HG03066 (cell line): ENCODE data around the gene HFM1.

Source experiments
- ATAC-seq: cut with Tn5 transposase; IDR thresholded peaks from one replicate; pipeline ENCODE4 v1.9.1; 2021; ENCODE audit warnings: low read depth; ENCODE audit not compliant: unreplicated experiment

The HFM1 gene

GRCh38 chr1:91278754-91279153 lies 125.9 kb downstream of the HFM1 start:
- ATAC-seq = no peak

GRCh38 chr1:91273875-91274274 lies 130.8 kb downstream of the HFM1 start:
- no peak for ATAC-seq

GRCh38 chr1:91261655-91262054 lies 143.0 kb downstream of the HFM1 start:
- no peak for ATAC-seq

GRCh38 chr1:91245435-91245834 lies 159.2 kb downstream of the HFM1 start:
- ATAC-seq = no peak

GRCh38 chr1:91244737-91245136 lies 159.9 kb downstream of the HFM1 start:
- no peak for ATAC-seq

- ATAC-seq = no peak
Observed at GRCh38 chr1:91243171-91243570, 161.5 kb downstream of the HFM1 start.

GRCh38 chr1:91234181-91234580 lies 170.5 kb downstream of the HFM1 start:
- ATAC-seq = no peak

- ATAC-seq = no peak
Observed at GRCh38 chr1:91226741-91227140, 177.9 kb downstream of the HFM1 start.

GRCh38 chr1:91224878-91225277 lies 179.8 kb downstream of the HFM1 start:
- no peak for ATAC-seq

- no peak for ATAC-seq
Observed at GRCh38 chr1:91221017-91221416, 183.6 kb downstream of the HFM1 start.

GRCh38 chr1:91217911-91218310 lies 186.7 kb downstream of the HFM1 start:
- ATAC-seq = no peak
